Dendritic cell treated with granulocyte-macrophage colony-stimulating factor and Interleukin-4, amounts not matched to agents 40 ng/mL and 50 ng/mL, for 4 days (primary cell): ENCODE results near the gene CYP2C8.
"Not testable (repeated sequence)": the region's sequence is repeated elsewhere in the genome, so short reads cannot be mapped to it uniquely, and the experiment has no call there.

Experiments used
- H3K27ac Mint-ChIP-seq: one replicate; pipeline ENCODE4 v1.8.0; 2022; ENCODE audit warnings: mild to moderate bottlenecking, mixed read lengths
- H3K27me3 Mint-ChIP-seq: one replicate; pipeline ENCODE4 v1.8.0; 2022; ENCODE audit warnings: mild to moderate bottlenecking, mixed read lengths
- H3K36me3 Mint-ChIP-seq: one replicate; pipeline ENCODE4 v1.8.0; 2022; ENCODE audit warnings: low read depth, mixed read lengths
- H3K4me1 Mint-ChIP-seq: one replicate; pipeline ENCODE4 v1.8.0; 2022; ENCODE audit warnings: low read depth, mixed read lengths
- H3K4me3 Mint-ChIP-seq: one replicate; pipeline ENCODE4 v1.8.0; 2022; ENCODE audit warnings: mild to moderate bottlenecking, moderate library complexity, mixed read lengths
- H3K9me3 Mint-ChIP-seq: one replicate; pipeline ENCODE4 v1.8.0; 2022; ENCODE audit warnings: mixed read lengths
- intact Hi-C: fragments of 100-400 bp; cut with micrococcal nuclease; formaldehyde crosslinking; loops from one replicate; pipeline ENCODE4 v1.15.0; 2022

CYP2C8 gene

GRCh38 chr10:95069286-95069685 is at the start of gene CYP2C8:
CYP2C8 (minus strand) TSS chr10:95069497; CDS start chr10:95069402, 95 bp downstream.
- Mint-ChIP-seq H3K4me3 (no peak within 1 kb of the TSS), H3K27me3 (no peaks in the 10 kb centered on the region), H3K27ac (no peak within 1 kb of the TSS), H3K4me1 (no peaks in the 10 kb centered on the region), H3K36me3 (no peaks in the 10 kb centered on the region), H3K9me3 (peaks cover 5% of the 10 kb centered on the region)
- intact Hi-C loops = no loop called here

GRCh38 chr10:95116869-95117269 is 47.6 kb upstream of the CYP2C8 start:
- H3K27ac Mint-ChIP-seq = no peak overlapping the region
- H3K4me1 Mint-ChIP-seq = no peaks in the 10 kb centered on the region
- H3K36me3 Mint-ChIP-seq = no peaks in the 10 kb centered on the region
- H3K4me3 Mint-ChIP-seq = no peak overlapping the region
- intact Hi-C loops = no loop called here
- peaks cover 30% of the 10 kb centered on the region for H3K9me3 Mint-ChIP-seq
- H3K27me3 Mint-ChIP-seq = no peaks in the 10 kb centered on the region

DNA sequence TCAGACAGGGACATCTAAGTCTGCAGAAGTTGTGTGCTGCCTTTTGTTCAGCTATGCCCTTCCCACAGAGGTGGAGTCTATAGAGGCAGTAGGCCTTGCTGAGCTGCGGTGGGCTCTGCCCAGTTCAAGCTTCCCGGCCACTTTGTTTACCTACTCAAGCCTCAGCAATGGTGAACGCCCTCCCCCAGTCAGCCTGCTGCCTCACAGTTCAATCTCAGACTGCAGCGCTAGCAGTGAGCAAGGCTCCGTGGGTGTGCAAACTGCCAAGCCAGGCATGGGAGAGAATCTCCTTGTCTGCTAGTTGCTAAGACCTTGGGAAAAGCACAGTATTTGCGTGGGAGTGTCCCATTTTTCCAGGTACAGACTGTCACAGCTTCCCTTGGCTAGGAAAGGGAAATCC is 41.5 kb upstream of the CYP2C8 start:
- H3K4me3 Mint-ChIP-seq, intact Hi-C loops, H3K4me1 Mint-ChIP-seq, H3K27ac Mint-ChIP-seq, H3K27me3 Mint-ChIP-seq, H3K36me3 Mint-ChIP-seq: not testable (repeated sequence)
- H3K9me3 Mint-ChIP-seq = peaks cover 20% of the 10 kb centered on the region

GRCh38 chr10:95097805-95098204 is 28.5 kb upstream of the CYP2C8 start:
- Mint-ChIP-seq H3K4me1 (no peaks in the 10 kb centered on the region), H3K9me3 (no peaks in the 10 kb centered on the region), H3K4me3 (no peak overlapping the region), H3K27me3 (no peaks in the 10 kb centered on the region), H3K27ac (no peak overlapping the region), H3K36me3 (no peaks in the 10 kb centered on the region)
- intact Hi-C loops = no loop called here

DNA sequence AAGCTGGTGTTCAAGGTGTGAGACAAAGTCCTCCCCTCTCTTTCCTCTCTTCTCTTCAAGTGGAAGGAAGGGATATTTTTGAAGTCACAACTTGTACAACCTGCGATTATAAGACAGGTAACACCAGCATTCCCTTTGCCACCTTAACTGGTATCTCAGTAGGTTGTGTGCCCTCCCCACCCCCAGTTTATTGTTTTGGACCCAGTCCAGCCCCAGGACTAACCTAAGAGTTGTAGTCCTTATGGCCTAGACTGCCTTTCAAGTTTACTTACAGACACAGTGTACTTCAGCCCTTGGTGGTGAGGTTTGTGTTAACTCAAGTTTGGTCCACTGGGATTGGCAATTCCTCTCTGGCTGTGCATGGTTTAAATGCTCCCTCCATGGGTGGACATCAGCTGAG is 26.8 kb upstream of the CYP2C8 start:
- intact Hi-C loops = no loop called here
- no peaks in the 10 kb centered on the region for H3K4me1 Mint-ChIP-seq
- no peaks in the 10 kb centered on the region for H3K27me3 Mint-ChIP-seq
- H3K27ac Mint-ChIP-seq = no peak overlapping the region
- no peaks in the 10 kb centered on the region for H3K9me3 Mint-ChIP-seq
- H3K4me3 Mint-ChIP-seq = no peak overlapping the region
- no peaks in the 10 kb centered on the region for H3K36me3 Mint-ChIP-seq

DNA sequence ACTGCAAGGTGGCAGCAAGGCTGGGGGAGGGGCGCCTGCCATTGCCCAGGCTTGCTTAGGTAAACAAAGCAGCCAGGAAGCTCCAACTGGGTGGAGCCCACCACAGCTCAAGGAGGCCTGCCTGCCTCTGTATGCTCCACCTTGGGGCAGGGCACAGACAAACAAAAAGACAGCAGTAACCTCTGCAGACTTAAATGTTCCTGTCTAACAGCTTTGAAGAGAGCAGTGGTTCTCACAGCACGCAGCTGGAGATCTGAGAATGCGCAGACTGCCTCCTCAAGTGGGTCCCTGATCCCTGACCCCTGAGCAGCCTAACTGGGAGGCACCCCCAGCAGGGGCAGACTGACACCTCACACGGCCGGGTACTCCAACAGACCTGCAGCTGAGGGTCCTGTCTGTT is 10.3 kb upstream of the CYP2C8 start:
- H3K4me3 Mint-ChIP-seq, H3K36me3 Mint-ChIP-seq, intact Hi-C loops, H3K27me3 Mint-ChIP-seq, H3K27ac Mint-ChIP-seq, H3K4me1 Mint-ChIP-seq: not testable (repeated sequence)
- peaks cover 19% of the 10 kb centered on the region for H3K9me3 Mint-ChIP-seq

DNA sequence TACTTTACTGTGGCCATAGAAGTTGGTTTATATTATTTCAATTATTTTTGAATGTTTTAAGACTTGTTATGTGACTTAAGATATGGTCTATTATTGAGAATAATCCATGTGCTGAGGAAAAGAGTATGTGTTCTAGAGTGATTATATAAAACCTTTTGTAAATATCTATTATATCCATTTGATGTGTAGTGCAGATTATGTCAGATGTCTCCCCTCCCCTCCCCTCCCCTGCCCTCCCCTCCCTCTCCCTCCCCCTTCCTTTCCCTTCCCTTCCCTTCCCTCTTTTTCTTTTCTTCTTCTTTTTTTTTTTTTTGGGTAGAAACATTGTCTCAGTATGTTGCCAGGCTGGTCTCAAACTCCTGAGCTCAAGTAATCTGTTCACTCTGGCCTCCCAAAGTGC is 8.3 kb upstream of the CYP2C8 start:
- no peaks in the 10 kb centered on the region for H3K36me3 Mint-ChIP-seq
- H3K9me3 Mint-ChIP-seq = peaks cover 19% of the 10 kb centered on the region
- H3K4me1 Mint-ChIP-seq = no peaks in the 10 kb centered on the region
- H3K27ac Mint-ChIP-seq = no peak overlapping the region
- intact Hi-C loops = no loop called here
- no peaks in the 10 kb centered on the region for H3K27me3 Mint-ChIP-seq
- no peak overlapping the region for H3K4me3 Mint-ChIP-seq

- peaks cover under 1% of the 10 kb centered on the region for H3K9me3 Mint-ChIP-seq
- intact Hi-C loops = no loop called here
- no peak overlapping the region for H3K4me3 Mint-ChIP-seq
- H3K4me1 Mint-ChIP-seq = no peaks in the 10 kb centered on the region
- no peak overlapping the region for H3K27ac Mint-ChIP-seq
- no peaks in the 10 kb centered on the region for H3K27me3 Mint-ChIP-seq
- H3K36me3 Mint-ChIP-seq = no peaks in the 10 kb centered on the region
Observed at GRCh38 chr10:95071107-95071660, 1.9 kb upstream of the CYP2C8 start.

DNA sequence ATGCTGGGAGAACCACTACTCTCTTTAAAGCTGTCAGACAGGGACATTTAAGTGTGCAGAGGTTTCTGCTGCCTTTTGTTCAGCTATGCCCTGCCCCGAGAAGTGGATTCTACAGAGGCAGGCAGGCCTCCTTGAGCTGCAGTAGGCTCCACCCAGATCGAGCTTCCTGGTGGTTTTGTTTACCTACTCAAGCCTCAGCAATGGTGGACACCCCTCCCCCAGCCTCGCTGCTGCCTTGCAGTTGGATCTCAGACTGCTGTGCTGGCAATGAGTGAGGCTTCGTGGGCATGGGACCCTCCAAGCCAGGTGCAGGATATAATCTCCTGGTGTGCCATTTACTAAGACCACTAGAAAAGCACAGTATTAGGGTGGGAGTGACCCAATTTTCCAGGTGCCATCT is 5.2 kb downstream of the CYP2C8 start:
- peaks cover 28% of the 10 kb centered on the region for H3K9me3 Mint-ChIP-seq
- H3K27me3 Mint-ChIP-seq, H3K4me1 Mint-ChIP-seq, H3K27ac Mint-ChIP-seq, H3K4me3 Mint-ChIP-seq, intact Hi-C loops, H3K36me3 Mint-ChIP-seq: not testable (repeated sequence)

DNA sequence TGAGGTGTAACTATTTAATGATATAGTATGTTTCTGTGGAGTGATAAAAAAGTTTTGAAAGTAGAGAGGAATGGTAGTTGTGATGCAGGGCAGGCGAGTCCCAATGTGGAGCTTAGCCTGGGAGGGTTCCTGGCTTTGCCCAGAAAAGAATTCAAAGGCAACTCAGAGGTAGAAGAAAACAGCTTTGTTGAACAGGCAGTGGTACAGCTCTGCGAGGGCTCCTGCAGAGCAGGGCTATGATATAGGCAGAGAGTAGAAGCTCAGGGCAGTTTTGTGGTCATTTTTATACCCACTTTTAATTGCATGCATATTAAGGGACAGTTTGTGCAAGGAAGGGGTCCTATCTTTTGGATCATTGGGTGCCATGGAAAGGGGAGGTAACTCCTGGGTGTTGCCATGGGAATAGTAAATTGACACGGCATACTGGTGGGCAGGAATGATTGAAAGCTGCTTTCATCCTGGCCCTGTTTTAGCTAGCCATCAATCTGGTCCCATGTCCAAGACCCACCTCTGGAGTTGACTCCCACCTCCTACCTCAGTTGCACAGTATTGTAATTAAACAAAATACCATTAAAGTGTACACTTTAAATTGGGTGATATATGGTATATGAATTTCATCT is 12.4 kb downstream of the CYP2C8 start:
- no peaks in the 10 kb centered on the region for H3K27me3 Mint-ChIP-seq
- no peaks in the 10 kb centered on the region for H3K4me1 Mint-ChIP-seq
- intact Hi-C loops = no loop called here
- H3K36me3 Mint-ChIP-seq = no peaks in the 10 kb centered on the region
- peaks cover 1% of the 10 kb centered on the region for H3K9me3 Mint-ChIP-seq
- no peak overlapping the region for H3K4me3 Mint-ChIP-seq
- no peak overlapping the region for H3K27ac Mint-ChIP-seq

DNA sequence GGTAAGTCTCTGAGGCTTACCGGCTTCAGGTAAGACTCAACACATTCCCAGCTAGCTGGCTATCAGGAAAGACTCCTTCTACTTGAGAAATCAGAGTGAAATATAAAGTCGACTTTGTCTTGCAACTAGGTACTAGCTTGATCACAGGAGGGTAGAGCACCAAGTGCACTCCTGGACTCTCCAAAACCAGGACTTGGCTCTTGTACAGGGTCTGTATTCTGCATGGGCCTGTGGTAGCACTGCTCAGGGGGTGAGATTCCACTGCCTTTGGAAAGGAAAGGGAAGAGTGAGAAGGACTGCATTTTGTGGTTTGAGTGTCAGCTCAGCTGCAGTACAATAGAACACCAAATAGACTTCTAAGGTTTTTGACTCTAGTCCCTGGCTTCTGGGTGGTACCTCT is 19.4 kb downstream of the CYP2C8 start:
- no peaks in the 10 kb centered on the region for H3K4me1 Mint-ChIP-seq
- H3K36me3 Mint-ChIP-seq = no peaks in the 10 kb centered on the region
- H3K9me3 Mint-ChIP-seq = no peaks in the 10 kb centered on the region
- no peaks in the 10 kb centered on the region for H3K27me3 Mint-ChIP-seq
- intact Hi-C loops = no loop called here
- H3K4me3 Mint-ChIP-seq = no peak overlapping the region
- no peak overlapping the region for H3K27ac Mint-ChIP-seq

DNA sequence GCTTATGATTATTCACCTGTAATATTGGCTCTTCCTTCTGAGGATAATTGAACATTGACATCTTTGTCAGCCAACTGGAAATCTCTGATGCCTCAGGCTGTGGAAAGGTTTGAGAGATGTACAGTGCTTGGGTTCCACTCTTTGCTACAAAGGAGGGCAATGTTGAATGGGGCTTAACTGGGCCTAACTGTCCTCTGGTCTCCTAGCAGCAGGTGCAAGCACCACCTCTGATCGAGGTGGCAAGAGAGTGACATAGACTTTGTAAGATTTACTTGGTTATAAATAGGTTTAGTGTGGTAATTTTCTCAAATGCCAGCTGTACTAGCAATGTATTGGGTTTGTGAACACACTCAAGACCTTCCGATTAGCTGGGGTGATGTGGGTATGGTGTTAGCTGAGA is 21.1 kb downstream of the CYP2C8 start:
- no peaks in the 10 kb centered on the region for H3K36me3 Mint-ChIP-seq
- no peaks in the 10 kb centered on the region for H3K27me3 Mint-ChIP-seq
- H3K4me1 Mint-ChIP-seq = no peaks in the 10 kb centered on the region
- no peaks in the 10 kb centered on the region for H3K9me3 Mint-ChIP-seq
- no peak overlapping the region for H3K4me3 Mint-ChIP-seq
- intact Hi-C loops = no loop called here
- H3K27ac Mint-ChIP-seq = no peak overlapping the region

GRCh38 chr10:95039281-95039680 is 30.0 kb downstream of the CYP2C8 start:
- peaks cover 11% of the 10 kb centered on the region for H3K4me1 Mint-ChIP-seq
- no peaks in the 10 kb centered on the region for H3K27me3 Mint-ChIP-seq

DNA sequence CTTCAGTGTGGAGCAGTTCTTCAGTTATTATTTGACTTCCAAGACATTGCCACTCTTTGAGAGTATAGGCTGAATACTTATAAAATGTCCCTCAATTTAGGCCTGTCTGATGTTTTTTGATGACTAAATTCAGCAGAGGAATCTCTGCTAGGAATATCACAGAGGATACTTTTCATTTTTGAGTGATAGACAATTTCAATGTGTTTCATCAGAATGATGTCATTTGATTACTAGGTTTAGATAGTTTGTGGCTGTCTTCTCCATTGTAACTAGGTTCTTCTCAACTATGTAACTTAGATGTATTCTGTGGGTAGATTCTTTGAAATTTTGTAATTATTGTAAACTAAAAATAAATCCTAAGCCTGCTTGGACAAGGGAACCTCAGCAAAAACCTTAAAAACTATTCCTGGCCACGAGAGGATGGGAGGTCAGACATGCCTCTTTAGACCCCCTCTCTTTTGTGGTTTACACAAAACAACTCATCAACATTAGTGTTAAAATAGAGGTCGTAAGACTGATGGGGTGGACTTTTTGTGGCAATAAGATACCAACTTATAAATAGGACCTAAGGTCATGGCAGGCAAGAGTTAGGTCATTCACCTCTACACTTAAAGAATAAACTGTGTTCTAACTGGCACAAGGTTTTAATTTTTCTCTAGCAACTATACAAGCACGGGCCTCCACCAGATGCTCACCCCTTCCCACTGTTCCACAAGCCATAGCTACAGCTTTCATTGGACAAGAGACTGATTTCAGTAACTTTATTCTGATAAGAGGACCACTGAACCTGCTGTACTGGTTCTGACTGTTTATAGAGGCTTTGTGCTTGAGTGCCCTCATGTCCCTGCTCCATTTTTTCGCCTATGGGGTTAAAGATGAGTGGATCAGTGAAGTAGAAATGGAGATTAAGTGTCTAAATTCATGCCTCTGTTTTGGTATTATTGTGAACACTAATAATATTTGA is 33.7 kb downstream of the CYP2C8 start:
- Mint-ChIP-seq H3K27ac (no peak overlapping the region), H3K36me3 (no peaks in the 10 kb centered on the region), H3K9me3 (no peaks in the 10 kb centered on the region), H3K27me3 (no peaks in the 10 kb centered on the region), H3K4me1 (peaks cover 11% of the 10 kb centered on the region), H3K4me3 (no peak overlapping the region)
- intact Hi-C loops = no loop called here

More at GRCh38 chr10:95039281-95039680, 30.0 kb downstream of the CYP2C8 start:
- Mint-ChIP-seq H3K9me3 (no peaks in the 10 kb centered on the region), H3K27ac (no peak overlapping the region), H3K36me3 (no peaks in the 10 kb centered on the region), H3K4me3 (no peak overlapping the region)
- intact Hi-C loops = no loop called here
